ENCODE results near the gene KLK8.

GRCh38 chr19:51040151-51040550, 38.7 kb upstream of the KLK8 start:
- TF ChIP-seq EZH2 (IDR thresholded peaks at IDR 0.05; ENCODE audit: insufficient read depth, poor library complexity, severe bottlenecking) = no peak
- no peak for TF ChIP-seq EZH2phosphoT487 (IDR thresholded peaks at IDR 0.05; ENCODE audit: insufficient read depth, low read depth)

Measured in GM23248 (cell line).